Astrocyte of the cerebellum (primary cell): ENCODE results near the gene GPATCH2.

Source experiments
- DNase-seq: peaks from one replicate; pipeline ENCODE4 v3.0.0-alpha.2; 2011; ENCODE audit warnings: low read depth
- H3K4me3 ChIP-seq: 2 replicates; pipeline ENCODE4 v1.5.1; 2011; ENCODE audit warnings: mild to moderate bottlenecking, low read depth, low read length, moderate library complexity
- in situ Hi-C: cut with HindIII; loops from 2 replicates; pipeline ENCODE4 v1.10.0; 2017; ENCODE audit warnings: low sequenced_read_pairs
- TF ChIP-seq, protein P1 (sequence below): IDR thresholded peaks from 2 replicates; pipeline ENCODE4 v1.5.1; 2012; ENCODE audit warnings: low read length, low read depth, moderate library complexity, mild to moderate bottlenecking; ENCODE audit errors: missing control alignments

The GPATCH2 gene

DNA sequence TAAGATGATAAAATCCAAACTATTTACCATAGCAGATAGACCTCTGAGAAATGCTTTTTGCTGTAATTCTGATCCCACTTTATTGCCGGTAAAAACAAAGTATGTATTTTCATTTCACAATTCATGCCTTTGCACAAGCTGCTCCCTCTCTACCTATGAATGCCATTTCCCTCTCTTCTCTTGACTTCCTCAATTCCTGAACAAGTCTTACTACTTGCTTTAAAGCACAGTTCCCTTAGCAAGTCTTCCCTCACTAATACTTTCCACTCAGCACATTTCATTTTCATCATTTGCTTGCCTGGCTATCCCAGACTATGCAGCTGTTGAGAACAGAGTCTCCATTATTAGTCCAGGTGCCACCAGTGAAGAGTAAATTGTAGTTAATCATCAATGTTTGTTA, 13.8 kb downstream of the GPATCH2 start:
- H3K4me3 ChIP-seq: no peak overlapping the region
- no peak for DNase-seq
- TF ChIP-seq, protein P1, sequence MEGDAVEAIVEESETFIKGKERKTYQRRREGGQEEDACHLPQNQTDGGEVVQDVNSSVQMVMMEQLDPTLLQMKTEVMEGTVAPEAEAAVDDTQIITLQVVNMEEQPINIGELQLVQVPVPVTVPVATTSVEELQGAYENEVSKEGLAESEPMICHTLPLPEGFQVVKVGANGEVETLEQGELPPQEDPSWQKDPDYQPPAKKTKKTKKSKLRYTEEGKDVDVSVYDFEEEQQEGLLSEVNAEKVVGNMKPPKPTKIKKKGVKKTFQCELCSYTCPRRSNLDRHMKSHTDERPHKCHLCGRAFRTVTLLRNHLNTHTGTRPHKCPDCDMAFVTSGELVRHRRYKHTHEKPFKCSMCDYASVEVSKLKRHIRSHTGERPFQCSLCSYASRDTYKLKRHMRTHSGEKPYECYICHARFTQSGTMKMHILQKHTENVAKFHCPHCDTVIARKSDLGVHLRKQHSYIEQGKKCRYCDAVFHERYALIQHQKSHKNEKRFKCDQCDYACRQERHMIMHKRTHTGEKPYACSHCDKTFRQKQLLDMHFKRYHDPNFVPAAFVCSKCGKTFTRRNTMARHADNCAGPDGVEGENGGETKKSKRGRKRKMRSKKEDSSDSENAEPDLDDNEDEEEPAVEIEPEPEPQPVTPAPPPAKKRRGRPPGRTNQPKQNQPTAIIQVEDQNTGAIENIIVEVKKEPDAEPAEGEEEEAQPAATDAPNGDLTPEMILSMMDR: no peak
- in situ Hi-C loops: no loop called here

DNA sequence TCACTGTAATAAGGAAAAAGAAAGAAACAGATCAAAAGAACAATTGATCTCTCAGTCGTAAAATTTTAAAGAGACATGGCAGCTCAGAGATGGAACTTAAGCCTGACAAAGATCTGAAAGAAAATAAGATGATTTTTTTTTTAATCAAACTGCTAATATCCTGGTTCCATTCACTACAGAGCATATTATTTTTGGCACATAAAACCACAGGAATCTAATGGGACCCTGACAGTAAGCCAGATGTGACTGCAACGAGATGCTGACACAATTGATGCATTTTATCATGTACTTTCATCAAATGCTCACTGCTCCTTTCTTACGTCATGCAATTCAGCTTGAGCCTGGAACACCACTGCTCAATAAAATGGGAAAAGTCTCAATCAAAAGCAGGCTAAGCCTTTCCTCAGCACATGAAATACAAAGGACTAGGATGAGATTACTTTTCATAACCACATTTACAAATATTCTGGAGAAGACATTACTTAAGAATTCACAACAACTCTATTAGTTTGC, 16.6 kb downstream of the GPATCH2 start:
- DNase-seq: no peak
- in situ Hi-C loops: no loop called here
- no peak overlapping the region for H3K4me3 ChIP-seq
- TF ChIP-seq, protein P1: no peak

GRCh38 chr1:217605390-217605789, 25.5 kb downstream of the GPATCH2 start:
- H3K4me3 ChIP-seq: no peak overlapping the region
- TF ChIP-seq, protein P1: no peak
- DNase-seq: no peak
- in situ Hi-C loops: no loop called here

DNA sequence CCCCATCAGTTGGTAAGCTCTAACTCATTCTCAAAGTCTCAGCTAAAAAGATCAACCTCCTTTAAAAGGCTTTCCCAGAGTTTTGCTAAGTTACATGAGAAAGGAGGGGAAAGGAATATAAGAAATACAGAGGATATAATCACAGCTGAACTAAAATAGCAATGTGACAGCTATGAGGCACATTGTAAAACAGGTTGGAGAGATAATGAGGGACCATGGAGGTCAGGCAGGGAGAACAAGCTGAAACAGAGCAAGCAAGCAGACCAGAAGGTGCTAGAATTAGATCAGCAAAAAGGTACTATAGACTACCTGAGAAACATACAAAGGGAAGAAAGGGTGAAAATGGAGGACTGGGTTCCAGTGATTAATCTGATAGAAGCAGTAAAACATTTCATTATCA, 28.5 kb downstream of the GPATCH2 start:
- in situ Hi-C loops: no loop called here
- H3K4me3 ChIP-seq: no peak overlapping the region
- DNase-seq: no peak
- TF ChIP-seq, protein P1: no peak

DNA sequence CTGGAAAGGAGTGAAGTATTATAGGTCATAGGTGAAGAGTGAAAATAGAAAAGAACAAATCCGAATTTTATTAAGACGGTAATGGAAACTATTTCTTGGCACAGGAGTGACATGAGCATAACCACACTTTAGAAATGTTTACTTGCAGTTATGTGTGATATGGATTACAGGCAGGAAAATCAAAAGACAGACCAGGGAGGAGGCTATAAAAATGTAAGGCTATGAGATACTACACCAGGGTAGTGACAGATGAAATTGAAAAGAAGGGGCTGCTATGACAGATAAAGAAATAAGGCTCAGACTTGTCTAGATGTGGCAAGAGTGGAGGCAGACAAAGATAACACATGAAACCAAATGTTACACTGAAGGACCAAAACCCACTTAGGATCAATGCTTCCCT, 31.7 kb downstream of the GPATCH2 start:
- DNase-seq: no peak
- in situ Hi-C loops: no loop called here
- H3K4me3 ChIP-seq: no peak overlapping the region
- TF ChIP-seq, protein P1: no peak

DNA sequence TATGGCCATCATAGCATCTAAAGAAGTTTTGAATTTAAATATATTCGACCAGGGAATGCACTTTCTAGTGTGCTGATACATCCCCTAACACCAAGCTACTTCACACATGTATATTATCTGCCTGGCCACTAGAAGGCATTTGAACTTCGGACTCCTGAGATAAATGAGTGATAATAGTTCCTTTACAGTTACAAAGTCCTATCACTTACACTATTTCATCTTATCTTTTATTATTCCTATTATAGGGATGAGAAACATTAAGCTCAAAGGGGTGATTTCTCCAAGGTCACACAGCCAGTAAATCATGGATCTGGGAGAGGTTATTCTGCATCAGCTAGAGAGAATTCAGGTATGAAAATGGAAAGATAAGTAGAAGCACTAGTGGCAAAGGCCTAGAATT, 40.3 kb downstream of the GPATCH2 start:
- in situ Hi-C loops: no loop called here
- no peak overlapping the region for H3K4me3 ChIP-seq
- TF ChIP-seq, protein P1: no peak
- DNase-seq: no peak

- DNase-seq: no peak
- in situ Hi-C loops: no loop called here
- TF ChIP-seq, protein P1: no peak
- H3K4me3 ChIP-seq: no peak overlapping the region
These were observed 44.3 kb downstream of the GPATCH2 start for GRCh38 chr1:217586586-217586985.
